SKM-1 (cell line): ENCODE data around the gene SMYD4.
"Not testable (repeated sequence)": the region's sequence is repeated elsewhere in the genome, so short reads cannot be mapped to it uniquely, and the experiment has no call there.

Experiments
- DNase-seq: peaks from one replicate; lab custom pipeline; 2025; ENCODE audit not compliant: unreplicated experiment; lab: John Stamatoyannopoulos, UW

Gene SMYD4

DNA sequence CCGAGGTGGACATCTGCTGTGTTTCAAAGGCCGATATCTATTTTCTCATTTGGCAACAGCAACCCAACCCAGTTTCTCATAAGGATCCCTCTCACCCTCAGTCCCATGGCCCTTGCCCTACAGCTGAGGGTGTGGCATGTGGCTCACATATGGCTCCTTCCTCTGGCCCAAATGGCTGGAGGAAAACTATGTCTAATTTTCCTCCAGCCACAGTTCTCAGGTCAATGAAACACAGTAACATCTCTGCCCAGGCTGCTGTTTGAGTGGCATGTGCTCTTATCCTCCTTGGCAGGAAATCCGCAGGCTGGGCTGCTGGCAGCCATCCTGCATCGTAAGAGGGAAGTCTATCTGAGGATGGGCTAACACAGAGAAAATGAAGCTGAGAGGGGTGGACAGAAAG is 43.8 kb downstream of the SMYD4 start:
- DNase-seq = no peak

DNA sequence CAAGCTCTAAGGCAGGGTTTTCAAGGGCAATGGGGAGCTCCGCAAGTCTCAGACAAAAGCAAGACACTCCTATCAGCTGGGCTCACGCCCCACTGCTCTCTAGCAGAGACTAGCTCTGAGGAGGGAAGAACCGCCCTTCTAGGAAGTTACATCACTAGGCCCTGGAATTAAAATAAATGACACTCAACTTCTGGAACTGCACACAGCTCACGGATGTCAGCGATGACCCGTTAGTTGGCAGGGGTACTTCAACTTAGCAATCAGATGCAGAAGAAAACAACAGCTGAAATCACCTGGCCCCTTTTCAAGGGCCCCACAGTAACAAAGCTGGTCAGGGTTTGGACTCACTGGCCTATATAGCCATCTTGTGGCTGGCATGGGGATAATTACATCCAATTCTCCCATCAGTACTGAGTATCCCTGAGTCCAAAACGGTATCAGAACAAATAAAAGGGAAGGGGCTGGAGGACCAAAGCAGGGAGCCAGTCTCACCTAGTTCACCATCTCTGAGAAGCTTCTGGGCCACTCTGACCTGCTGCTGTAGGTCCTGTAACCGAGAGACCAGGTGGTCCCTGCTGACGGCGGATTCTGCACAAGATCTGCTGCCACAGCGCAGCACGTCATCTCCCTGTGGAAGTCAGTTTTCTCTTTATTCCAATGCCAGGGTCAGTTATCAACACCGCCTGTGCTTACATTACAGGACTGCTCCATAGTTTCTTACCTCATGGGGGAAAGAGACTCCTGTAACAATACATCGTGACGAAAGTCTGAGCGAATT is 45.7 kb downstream of the SMYD4 start:
- no peak for DNase-seq

DNA sequence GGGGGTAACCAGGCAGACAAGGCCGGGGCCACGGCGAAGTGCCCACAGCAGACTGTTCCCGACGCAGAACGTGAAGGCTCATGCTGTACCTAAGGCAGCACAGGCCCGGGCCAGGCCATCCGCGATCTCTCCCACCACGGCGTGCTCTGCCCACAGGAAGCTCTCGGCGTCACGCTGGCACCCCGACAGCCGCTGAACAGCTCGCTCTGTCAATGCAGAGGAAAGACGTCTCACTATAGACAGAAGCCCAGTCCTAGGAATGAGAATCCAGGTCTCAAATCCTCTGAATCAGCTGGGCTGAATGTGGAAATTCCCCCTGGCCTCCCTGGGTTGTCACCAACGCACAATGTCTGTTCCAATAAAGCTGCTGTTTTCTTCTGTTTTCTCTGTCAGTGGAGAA is 46.4 kb downstream of the SMYD4 start:
- DNase-seq = no peak

DNA sequence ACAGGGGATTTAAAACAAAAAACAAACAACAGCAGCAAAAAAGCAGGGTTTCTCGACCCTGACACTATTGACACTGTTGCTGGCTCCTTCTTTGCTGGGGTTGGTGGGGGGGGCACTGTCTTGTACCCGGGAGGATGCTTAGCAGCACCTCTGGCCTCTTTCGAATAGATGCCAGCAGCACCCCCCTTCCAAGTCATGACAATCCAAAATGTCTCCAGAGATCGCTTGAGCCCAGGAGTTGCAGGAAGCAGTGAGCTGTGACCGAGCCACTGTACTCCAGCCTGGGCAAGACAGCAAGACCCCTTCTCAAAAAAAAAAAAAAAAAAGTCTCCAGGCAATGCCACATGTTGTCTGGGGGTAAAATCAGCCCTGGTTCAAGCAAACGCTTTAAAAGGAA is 47.5 kb downstream of the SMYD4 start:
- no peak for DNase-seq

DNA sequence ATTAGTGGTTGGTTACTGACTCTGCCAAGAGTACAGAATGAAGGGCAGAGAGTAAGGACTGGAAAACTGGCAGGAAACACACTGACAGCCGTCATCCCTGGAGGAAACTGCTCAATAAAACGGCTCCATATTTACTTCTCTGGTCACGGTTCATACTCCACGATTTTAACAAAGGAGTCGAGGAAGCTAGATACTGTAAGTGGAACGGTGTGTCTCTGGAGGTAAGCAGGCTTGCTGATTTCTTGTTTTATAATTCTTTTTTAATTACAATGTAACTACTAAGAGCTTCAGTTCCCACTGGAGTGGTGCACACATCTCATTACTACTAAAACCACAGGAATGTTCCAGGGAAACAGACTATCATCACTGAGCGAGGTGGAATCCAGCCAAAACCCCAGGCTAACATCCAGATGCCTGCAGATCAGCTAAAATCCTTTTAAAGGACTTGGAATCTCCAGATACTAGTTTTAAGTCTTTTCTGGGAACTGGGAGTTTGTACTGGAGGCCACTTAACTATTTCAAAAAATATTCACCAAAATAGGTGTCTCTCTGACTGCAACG is 50.1 kb downstream of the SMYD4 start:
- no peak for DNase-seq

DNA sequence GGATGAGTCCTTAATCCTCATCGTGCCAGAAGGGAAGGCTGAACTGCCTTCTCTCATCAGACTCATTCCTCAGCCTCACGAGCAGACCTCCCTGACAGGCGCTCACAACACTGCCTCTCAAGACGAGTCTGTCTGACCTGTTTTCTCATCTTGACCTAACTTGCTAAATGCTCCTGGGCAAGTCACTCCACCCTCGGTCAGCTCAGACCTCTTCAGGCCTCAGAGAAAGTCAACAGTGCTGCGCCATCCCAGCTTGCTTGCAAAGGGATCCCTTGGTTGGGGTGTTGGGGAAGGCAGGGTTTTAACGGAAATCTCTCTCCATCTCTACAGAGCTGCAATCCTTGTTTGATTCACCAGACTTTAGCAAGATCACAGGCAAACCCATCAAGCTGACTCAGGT is 52.8 kb downstream of the SMYD4 start:
- no peak for DNase-seq

DNA sequence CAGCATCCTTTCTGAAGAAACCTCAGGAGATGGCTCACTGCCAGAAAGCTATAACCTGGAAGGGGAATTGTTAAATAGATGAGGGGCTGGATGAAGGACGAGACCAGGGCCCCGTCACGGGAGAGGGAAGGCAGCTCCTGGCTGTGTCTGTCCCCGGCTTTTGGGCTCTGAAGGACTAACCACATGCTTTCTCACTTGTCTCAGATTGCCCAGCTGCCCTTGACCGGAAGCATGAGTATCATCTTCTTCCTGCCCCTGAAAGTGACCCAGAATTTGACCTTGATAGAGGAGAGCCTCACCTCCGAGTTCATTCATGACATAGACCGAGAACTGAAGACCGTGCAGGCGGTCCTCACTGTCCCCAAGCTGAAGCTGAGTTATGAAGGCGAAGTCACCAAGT is 53.4 kb downstream of the SMYD4 start:
- no peak for DNase-seq

DNA sequence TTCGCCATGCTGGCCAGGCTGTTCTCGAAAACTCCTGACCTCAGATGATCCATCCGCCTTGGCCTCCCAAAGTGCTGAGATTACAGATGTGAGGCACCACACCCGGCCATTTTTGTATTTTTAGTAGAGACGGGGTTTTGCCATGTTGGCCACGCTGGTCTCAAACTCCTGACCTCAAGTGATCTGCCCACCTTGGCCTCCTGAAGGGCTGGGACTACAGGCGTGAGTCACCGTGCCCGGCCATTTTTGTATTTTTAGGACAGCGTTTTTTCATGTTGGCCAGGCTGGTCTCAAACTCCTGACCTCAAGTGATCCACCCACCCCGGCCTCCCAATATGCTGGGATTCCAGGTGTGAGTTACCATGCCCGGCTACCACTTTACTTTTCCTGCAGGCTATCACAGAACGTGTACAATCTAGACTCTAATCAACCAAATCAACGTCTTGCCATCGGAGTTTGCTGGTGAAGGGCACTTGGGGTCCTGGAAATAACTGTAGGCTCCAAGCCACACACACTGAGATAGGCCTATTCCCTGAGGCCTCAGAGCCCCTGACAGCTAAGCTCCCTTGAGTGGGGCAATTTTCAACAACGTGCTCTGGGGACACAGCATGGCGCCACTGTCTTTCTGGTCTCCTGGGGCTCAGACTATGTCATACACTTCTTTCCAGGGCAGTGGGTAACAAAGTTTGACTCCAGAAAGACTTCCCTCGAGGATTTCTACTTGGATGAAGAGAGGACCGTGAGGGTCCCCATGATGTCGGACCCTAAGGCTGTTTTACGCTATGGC is 55.1 kb downstream of the SMYD4 start:
- no peak for DNase-seq

DNA sequence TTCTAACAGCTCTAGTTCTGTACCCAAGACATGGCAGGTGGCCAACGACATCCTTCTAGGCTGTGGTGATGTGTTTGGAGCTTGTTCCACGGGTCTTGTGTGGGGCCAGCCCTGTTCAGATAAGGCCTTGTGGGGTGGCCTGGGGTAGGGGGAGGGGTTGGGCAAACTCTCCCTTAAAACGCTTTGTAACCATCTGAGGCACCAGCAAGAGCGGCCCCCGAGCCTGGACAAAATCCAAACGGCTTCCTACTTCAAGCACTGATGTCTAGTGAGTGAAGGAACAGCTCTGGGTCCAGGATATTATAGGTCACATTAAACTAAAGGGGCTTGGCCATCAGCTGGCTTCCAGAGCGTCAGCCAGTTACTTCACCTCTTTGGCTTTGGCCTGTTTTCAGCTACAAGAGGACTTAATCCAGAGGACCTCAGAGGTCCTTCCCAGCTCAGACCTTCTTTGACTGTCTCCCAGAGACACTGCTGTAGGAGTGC is 56.0 kb downstream of the SMYD4 start:
- DNase-seq = no peak

DNA sequence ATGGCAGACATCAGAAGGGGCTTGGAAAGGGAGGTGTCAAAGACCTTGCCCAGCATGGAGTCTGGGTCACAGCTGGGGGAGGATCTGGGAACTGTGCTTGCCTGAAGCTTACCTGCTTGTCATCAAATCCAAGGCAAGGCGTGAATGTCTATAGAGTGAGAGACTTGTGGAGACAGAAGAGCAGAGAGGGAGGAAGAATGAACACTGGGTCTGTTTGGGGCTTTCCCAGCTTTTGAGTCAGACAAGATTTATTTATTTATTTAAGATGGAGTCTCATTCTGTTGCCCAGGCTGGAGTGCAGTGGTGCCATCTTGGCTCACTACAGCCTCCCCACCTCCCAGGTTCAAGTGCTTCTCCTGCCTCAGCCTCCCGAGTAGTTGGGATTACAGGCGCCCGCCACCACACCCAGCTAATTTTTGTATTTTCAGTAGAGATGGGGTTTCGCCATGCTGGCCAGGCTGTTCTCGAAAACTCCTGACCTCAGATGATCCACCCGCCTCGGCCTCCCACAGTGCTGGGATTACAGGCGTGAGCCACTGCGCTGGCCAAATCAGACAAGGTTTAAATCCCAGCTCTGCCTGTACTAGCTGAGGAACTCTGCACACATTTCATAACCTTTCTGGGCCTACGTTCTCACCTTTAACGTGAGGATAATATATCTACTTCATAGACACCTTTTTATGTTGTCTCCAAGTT is 56.6 kb downstream of the SMYD4 start:
- not testable (repeated sequence) for DNase-seq

DNA sequence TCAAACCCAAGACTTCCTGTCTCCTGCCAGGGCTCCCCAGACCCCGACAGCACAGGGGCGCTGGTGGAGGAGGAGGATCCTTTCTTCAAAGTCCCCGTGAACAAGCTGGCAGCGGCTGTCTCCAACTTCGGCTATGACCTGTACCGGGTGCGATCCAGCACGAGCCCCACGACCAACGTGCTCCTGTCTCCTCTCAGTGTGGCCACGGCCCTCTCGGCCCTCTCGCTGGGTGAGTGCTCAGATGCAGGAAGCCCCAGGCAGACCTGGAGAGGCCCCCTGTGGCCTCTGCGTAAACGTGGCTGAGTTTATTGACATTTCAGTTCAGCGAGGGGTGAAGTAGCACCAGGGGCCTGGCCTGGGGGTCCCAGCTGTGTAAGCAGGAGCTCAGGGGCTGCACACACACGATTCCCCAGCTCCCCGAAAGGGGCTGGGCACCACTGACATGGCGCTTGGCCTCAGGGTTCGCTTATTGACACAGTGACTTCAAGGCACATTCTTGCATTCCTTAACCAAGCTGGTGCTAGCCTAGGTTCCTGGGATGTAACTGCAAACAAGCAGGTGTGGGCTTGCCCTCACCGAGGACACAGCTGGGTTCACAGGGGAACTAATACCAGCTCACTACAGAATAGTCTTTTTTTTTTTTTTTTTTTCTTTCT is 59.8 kb downstream of the SMYD4 start:
- DNase-seq = no peak

DNA sequence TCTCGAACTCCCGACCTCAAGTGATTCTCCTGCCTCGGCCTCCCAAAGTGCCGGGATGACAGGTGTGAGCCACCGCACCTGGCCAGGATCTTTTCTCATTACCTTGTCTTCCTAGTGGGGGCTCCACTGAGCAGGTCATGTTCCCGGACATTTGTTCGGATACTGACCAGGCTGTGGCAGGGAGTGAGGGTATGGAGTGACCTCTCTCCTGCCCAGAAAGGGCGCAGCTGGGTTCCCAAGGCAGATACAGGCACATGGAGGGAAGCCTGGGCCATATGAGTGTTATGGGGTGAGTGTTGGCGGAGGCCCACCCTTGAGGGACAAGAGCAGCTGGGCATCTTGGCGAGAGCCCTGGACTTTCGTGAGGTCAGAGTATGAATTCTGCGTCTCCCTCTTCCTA is 62.3 kb downstream of the SMYD4 start:
- DNase-seq = no peak

DNA sequence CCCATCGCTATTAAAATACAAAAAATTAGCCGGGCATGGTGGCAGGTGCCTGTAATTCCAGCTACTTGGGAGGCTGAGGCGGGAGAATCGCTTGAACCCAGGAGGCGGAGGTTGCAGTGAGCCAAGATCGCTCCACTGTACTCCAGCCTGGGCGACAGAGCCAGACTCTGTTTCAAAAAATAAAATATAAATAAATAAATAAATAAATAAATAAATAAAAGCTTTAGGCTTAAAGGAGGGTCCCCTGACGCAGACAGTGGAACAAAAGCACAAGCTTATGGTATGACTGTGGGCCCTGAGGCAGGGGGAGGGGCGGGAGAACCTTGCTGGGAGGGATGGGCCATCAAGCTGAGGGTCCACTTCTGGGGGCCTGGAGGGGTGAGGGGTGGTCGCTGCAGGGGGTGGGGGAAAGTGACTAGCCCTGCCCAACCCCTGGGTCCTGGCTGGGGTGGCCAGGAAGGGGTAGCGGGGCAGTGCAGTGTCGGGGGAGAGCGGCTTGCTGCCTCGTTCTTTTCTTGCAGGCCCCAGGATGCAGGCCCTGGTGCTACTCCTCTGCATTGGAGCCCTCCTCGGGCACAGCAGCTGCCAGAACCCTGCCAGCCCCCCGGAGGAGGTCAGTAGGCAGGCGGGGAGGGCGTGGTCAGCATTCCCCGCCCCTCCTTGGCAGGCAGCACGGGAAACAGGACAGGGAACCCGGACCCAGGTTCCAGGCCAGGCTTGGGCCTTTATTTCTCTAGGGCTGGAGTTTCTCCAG is 63.1 kb downstream of the SMYD4 start:
- no peak for DNase-seq

DNA sequence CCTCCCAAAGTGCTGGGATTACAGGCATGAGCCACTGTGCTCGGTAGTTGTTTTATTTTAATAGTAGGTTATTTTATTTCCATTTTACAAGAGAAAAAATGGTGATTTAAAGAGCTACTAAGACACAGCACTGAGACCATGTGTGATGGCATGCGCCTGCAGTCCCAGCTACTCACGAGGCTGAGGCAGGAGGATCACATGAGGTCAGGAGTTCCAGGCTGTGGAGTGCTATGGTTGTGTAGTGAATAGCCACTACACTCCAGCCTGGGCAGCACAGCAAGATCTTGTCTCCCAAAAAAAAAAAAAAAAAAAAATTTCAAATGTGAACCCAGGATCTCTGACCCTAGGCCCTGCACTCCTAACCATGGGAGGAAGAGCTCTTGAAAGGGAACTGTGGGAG is 64.1 kb downstream of the SMYD4 start:
- no peak for DNase-seq

DNA sequence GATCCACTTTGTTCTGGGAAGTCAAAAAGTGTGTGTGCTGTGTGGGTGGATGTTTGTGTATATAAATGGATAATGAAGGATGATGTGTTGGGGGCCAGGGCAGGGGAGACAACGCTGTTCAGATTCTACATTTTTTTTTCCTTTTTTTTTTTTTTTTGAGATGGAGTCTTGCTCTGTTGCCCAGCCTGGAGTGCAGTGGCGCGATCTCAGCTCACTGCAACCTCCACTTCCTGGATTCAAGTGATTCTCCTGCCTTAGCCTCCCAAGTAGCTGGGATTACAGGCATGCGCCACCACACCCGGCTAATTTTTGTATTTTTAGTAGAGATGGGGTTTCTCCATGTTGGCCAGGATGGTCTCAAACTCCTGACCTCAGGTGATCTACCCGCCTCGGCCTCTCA is 65.0 kb downstream of the SMYD4 start:
- DNase-seq = not testable (repeated sequence)

DNA sequence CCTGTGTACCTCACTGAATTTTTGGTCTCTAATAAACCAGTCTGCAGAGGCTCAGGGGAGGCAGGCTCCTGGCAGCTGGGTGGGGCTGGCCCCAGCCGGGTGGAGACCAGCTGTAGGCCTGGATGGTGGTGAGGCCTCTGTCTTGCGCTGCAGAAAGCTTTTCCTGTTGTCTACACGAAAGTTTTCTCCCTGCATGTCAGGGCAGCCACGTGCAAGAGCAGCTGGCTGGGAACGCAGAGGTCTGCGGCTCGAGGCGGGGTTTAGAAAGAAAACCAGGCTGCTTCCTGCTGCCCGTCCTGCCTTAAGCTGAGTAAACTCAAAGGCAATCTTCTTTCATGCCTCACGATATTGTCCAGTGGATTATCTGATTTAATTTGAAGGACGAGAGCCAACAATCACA is 65.4 kb downstream of the SMYD4 start:
- DNase-seq = no peak

DNA sequence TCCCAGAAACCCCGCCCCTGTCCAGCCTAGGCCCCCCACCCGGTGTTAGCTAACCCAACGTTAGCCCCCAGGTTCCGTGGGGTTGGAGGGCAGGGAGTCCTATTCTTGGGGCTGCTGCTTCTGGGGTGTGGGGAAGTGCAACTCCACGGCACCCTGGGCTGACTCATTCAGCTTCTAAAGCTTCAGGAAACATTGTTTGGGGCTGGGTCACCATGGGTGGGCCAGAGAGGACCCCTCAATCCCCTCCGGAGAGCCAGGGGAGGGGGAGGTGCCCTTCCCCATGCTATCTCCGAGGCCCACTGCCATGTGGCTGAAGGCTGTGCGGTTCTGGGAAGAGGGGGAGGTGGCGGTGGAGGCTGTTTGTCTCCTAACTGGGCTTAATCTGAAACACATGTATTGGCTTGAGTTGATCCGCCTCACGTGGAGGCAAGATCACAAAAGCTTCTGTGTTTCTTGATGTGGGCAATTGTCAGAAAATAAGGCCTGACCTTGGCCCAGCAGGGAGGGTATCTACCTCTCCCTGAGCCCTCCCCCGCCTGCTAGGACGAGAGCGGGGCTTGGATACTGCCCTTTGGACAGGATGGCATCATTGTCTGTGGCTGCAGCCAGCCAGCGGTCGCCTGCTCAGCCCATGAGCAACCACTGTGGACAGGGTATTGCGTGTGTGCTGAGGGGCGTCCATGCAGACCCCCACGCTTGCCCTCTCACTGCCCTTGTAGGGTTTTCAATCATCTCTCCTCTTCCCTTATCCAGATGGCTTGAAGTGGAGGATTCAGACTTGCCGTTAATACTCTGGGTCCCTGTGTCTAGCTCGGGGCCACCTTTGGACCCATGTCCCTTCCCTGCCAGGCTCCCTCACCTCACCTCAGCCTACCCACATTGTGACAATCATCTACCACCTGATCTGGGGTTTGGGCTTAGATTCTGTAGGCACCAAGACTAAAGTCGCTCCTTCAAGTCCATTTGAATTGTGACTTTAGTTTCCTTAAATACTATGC is 66.5 kb downstream of the SMYD4 start:
- DNase-seq = no peak

DNA sequence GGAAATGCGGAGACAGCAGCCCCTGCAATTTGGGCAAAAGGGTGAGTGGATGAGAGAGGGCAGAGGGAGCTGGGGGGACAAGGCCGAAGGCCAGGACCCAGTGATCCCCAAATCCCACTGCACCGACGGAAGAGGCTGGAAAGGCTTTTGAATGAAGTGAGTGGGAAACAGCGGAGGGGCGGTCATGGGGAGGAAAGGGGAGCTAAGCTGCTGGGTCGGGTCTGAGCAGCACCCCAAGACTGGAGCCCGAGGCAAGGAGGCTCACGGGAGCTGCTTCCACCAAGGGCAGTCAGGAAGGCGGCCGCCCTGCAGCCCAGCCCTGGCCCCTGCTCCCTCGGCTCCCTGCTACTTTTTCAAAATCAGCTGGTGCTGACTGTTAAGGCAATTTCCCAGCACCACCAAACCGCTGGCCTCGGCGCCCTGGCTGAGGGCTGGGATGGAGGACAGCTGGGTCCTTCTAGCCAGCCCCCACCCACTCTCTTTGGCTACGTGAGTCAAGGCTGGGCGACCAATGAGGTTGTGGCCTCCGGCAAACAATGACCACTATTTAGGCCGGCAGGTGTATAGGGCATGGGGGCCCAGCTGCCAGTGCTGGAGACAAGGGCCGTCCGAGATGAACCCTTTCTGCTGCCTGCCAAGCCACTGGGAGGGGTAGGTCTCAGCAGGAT is 67.3 kb downstream of the SMYD4 start:
- DNase-seq = no peak

DNA sequence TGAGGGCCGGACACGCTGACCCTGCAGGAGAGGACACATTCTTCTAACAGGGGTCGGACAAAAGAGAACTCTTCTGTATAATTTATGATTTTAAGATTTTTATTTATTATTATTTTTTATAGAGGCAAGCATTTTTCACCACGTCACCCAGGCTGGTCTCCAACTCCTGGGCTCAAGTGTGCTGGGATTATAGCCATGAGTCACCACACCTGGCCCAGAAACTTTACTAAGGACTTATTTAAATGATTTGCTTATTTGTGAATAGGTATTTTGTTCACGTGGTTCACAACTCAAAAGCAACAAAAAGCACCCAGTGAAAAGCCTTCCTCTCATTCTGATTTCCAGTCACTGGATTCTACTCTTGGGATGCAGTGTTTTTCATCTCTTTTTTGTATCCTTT is 70.2 kb downstream of the SMYD4 start:
- DNase-seq = no peak
